PC-9 (cell line): Measurements from ENCODE around the gene FBN1.

Experiments used
- CTCF ChIP-seq: fragments of 200-600 bp; sonication (generic); conservative IDR thresholded peaks from 2 replicates; pipeline ENCODE4 v1.6.1; 2017; ENCODE audit warnings: mixed run types, antibody characterized with exemption, mild to moderate bottlenecking, moderate library complexity
- EZH2 ChIP-seq: fragments of 200-600 bp; sonication (generic); IDR thresholded peaks from 2 replicates; pipeline ENCODE4 v1.8.0; 2017; ENCODE audit warnings: antibody characterized with exemption, low read depth

GRCh38 chr15:48494631-48495030, 150.9 kb downstream of the FBN1 start:
- TF ChIP-seq CTCF (no peak), EZH2 (no peak)
